Gastroesophageal sphincter (tissue), 4 donors: ENCODE measurements around the gene RGS14. TPM values are rescaled to one million over a fixed set of nuclear protein-coding genes. Genes with fewer than 3 reads are reported as not detected.
A peak's percentile ranks its signal among the peaks of the same experiment; 100 is the strongest.

Experiments
- ATAC-seq: fragments of 150-250 bp; one replicate; pipeline ENCODE4 v1.9.1; 2016; ENCODE audit warnings: mild to moderate bottlenecking, moderate library complexity
- H3K27ac ChIP-seq, 4 donors: fragments of 200-600 bp; sonication (generic) in 3 of 4; 1 replicate in 3 of 4; 2 replicates in 1 of 4; pipeline ENCODE4 v1.5.1; 2016 to 2019
- H3K27me3 ChIP-seq: fragments of 200-600 bp; sonication (generic); one replicate; pipeline ENCODE4 v1.5.1; 2019
- H3K36me3 ChIP-seq, 2 donors: fragments of 200-600 bp; sonication (generic); one replicate each; pipeline ENCODE4 v1.5.1; 2019; ENCODE audit warnings: control low read depth in 1 of 2
- H3K4me1 ChIP-seq, 3 donors: fragments of 200-600 bp; sonication (generic); 1 replicate in 2 of 3; 2 replicates in 1 of 3; pipeline ENCODE4 v1.5.1; 2016 to 2019; ENCODE audit warnings: control low read depth in 2 of 3
- H3K4me3 ChIP-seq, 2 donors: fragments of 200-600 bp; sonication (generic); one replicate each; pipeline ENCODE4 v1.5.1; 2019; ENCODE audit warnings: mild to moderate bottlenecking in 1 of 2, moderate library complexity in 1 of 2
- H3K9me3 ChIP-seq, 3 donors: fragments of 200-600 bp; sonication (generic); one replicate each; pipeline ENCODE4 v1.5.1; 2017 to 2019; ENCODE audit warnings: control low read depth in 2 of 3
- EP300 ChIP-seq: sonication (generic); formaldehyde crosslinking; IDR thresholded peaks from one replicate; pipeline ENCODE4 v1.6.1; 2017; ENCODE audit warnings: antibody characterized with exemption, mild to moderate bottlenecking
- POLR2A ChIP-seq, 2 donors: fragments of 450-650 bp; IDR thresholded peaks; one replicate each; pipeline ENCODE4 v1.6.1; 2017; ENCODE audit warnings: antibody characterized with exemption in 2 of 2, mild to moderate bottlenecking in 2 of 2, moderate library complexity in 1 of 2
- POLR2AphosphoS5 ChIP-seq: sonication (generic); formaldehyde crosslinking; IDR thresholded peaks from one replicate; pipeline ENCODE4 v1.6.1; 2017; ENCODE audit warnings: antibody characterized with exemption
- WGBS, 2 donors: methylation state at CpG; one replicate each; pipeline ENCODE4 v1.1.5; 2018; ENCODE audit warnings: low coverage in 1 of 2; 5-methylcytosine and 5-hydroxymethylcytosine counted together
- total RNA-seq, 4 donors: library from RNA; depleted of rRNA; stranded (reverse); fragments of >200 nt; gene quantifications; one replicate each; pipeline ENCODE4 v1.1.0, GENCODE V29; 2016
- TF ChIP-seq, protein P1 (sequence below), 4 experiments: fragments of 200-600 bp in 2 of 4; fragments of 450-650 bp in 2 of 4; sonication (generic) in 1 of 4; IDR thresholded peaks; one replicate each; pipeline ENCODE4 v1.5.1; 2017 to 2019; ENCODE audit warnings: antibody characterized with exemption in 4 of 4, mild to moderate bottlenecking in 2 of 4, moderate library complexity in 2 of 4

RGS14 gene
- total RNA-seq, 4 donors from 2014 or later, result 7.6 to 20.1 (median 13.7) TPM

- no CpG with 5 or more reads among the region's 93 CpGs for WGBS, 2 donors
- Histone ChIP-seq H3K27ac (peak overlapping the region in 1 of 4 donors; percentile 55), H3K4me3 (peak overlapping the region; percentile 27 to 60), H3K36me3 (no peaks in the 10 kb centered on the region), H3K27me3 (peaks cover 78% of the 10 kb centered on the region), H3K4me1 (peaks cover 0 to 43% (median 36%) of the 10 kb centered on the region in 3 donors), H3K9me3 (no peaks in the 10 kb centered on the region)
- TF ChIP-seq, protein P1, sequence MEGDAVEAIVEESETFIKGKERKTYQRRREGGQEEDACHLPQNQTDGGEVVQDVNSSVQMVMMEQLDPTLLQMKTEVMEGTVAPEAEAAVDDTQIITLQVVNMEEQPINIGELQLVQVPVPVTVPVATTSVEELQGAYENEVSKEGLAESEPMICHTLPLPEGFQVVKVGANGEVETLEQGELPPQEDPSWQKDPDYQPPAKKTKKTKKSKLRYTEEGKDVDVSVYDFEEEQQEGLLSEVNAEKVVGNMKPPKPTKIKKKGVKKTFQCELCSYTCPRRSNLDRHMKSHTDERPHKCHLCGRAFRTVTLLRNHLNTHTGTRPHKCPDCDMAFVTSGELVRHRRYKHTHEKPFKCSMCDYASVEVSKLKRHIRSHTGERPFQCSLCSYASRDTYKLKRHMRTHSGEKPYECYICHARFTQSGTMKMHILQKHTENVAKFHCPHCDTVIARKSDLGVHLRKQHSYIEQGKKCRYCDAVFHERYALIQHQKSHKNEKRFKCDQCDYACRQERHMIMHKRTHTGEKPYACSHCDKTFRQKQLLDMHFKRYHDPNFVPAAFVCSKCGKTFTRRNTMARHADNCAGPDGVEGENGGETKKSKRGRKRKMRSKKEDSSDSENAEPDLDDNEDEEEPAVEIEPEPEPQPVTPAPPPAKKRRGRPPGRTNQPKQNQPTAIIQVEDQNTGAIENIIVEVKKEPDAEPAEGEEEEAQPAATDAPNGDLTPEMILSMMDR (IDR thresholded peaks at IDR 0.05), result peak in 3 of 4 experiments; percentile 86 to 91 (median 86)
- TF ChIP-seq POLR2A (IDR thresholded peaks at IDR 0.05) (peak in 1 of 2 donors; percentile 10), EP300 (no peak), POLR2AphosphoS5 (peak; percentile 50)
- ATAC-seq, result peak; percentile 92
Observed at GRCh38 chr5:177403792-177404640, 46.3 kb downstream of the RGS14 start.

DNA sequence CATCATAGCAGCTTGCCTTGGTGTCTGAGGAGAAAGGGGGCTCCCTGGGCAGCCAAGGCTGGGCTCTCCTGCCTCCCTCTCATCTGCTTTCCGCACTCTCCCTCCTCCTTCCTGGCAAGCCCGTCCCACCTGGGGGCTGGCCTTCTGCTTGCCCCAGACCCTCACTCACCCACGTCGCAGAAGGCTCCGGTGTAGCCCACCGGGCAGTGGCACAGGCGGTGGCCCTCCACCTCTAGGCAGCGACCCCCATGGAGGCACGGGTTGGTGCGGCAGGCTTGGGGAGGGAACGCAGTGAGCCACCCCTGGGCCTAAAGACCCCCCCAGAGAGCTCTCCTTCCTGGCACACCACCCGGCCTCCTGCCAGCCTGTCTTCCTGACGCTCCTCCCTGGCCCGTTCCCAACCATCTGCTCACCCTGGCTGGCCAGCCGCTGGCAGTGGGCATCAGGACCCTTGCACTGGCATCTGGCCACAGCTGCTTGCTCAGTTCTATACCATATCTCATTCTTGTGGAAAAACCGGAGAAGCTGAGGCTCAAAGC is 47.0 kb downstream of the RGS14 start:
- H3K9me3 ChIP-seq, result no peaks in the 10 kb centered on the region
- no peak for TF ChIP-seq POLR2AphosphoS5
- TF ChIP-seq, protein P1 (IDR thresholded peaks at IDR 0.05), result no peak
- TF ChIP-seq POLR2A (IDR thresholded peaks at IDR 0.05), result no peak
- no peak for TF ChIP-seq EP300

GRCh38 chr5:177405312-177405711 is 47.6 kb downstream of the RGS14 start:
- Histone ChIP-seq H3K27ac (no peak overlapping the region), H3K9me3 (no peaks in the 10 kb centered on the region), H3K27me3 (peaks cover 69% of the 10 kb centered on the region), H3K4me1 (peaks cover 0 to 36% (median 31%) of the 10 kb centered on the region in 3 donors), H3K4me3 (no peak overlapping the region), H3K36me3 (no peaks in the 10 kb centered on the region)
- no peak for TF ChIP-seq EP300
- TF ChIP-seq, protein P1 (IDR thresholded peaks at IDR 0.05), result no peak
- no peak for TF ChIP-seq POLR2AphosphoS5
- TF ChIP-seq POLR2A (IDR thresholded peaks at IDR 0.05), result no peak
- no CpG with 5 or more reads among the region's 2 CpGs for WGBS, 2 donors
- ATAC-seq, result no peak

More for the DNA sequence above, 47.0 kb downstream of the RGS14 start:
- no peak for ATAC-seq
- H3K36me3 ChIP-seq, result no peaks in the 10 kb centered on the region
- H3K4me3 ChIP-seq, result peak overlapping the region in 1 of 2 donors; percentile 60
- 0% methylated on average over 2 of the region's 16 CpGs; no CpG with 5 or more reads in 1 of the 2 donors for WGBS, 2 donors
- H3K4me1 ChIP-seq, result peaks cover 0 to 42% (median 36%) of the 10 kb centered on the region in 3 donors
- H3K27ac ChIP-seq, result peak overlapping the region in 1 of 4 donors; percentile 55
- peaks cover 75% of the 10 kb centered on the region for H3K27me3 ChIP-seq

- H3K36me3 ChIP-seq, result no peaks in the 10 kb centered on the region
Observed at GRCh38 chr5:177405805-177406204, 48.1 kb downstream of the RGS14 start.

More at GRCh38 chr5:177405805-177406204, 48.1 kb downstream of the RGS14 start:
- TF ChIP-seq POLR2A (IDR thresholded peaks at IDR 0.05) (no peak), EP300 (no peak), POLR2AphosphoS5 (no peak)
- TF ChIP-seq, protein P1 (IDR thresholded peaks at IDR 0.05), result no peak
- no peak overlapping the region for H3K4me3 ChIP-seq
- no peaks in the 10 kb centered on the region for H3K9me3 ChIP-seq
- H3K27ac ChIP-seq, result no peak overlapping the region
- H3K27me3 ChIP-seq, result peaks cover 64% of the 10 kb centered on the region
- ATAC-seq, result no peak
- WGBS, 2 donors, result 60% methylated on average over 1 of the region's 5 CpGs; no CpG with 5 or more reads in 1 of the 2 donors
- H3K4me1 ChIP-seq, result peaks cover 0 to 32% (median 28%) of the 10 kb centered on the region in 3 donors
